ENCODE measurements around the gene CEP290.

Gene CEP290

GRCh38 chr12:88017964-88018363, 123.9 kb downstream of the CEP290 start:
- TF ChIP-seq, protein P1, sequence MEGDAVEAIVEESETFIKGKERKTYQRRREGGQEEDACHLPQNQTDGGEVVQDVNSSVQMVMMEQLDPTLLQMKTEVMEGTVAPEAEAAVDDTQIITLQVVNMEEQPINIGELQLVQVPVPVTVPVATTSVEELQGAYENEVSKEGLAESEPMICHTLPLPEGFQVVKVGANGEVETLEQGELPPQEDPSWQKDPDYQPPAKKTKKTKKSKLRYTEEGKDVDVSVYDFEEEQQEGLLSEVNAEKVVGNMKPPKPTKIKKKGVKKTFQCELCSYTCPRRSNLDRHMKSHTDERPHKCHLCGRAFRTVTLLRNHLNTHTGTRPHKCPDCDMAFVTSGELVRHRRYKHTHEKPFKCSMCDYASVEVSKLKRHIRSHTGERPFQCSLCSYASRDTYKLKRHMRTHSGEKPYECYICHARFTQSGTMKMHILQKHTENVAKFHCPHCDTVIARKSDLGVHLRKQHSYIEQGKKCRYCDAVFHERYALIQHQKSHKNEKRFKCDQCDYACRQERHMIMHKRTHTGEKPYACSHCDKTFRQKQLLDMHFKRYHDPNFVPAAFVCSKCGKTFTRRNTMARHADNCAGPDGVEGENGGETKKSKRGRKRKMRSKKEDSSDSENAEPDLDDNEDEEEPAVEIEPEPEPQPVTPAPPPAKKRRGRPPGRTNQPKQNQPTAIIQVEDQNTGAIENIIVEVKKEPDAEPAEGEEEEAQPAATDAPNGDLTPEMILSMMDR (IDR thresholded peaks at IDR 0.05; ENCODE audit: insufficient read depth, low read length, poor library complexity, severe bottlenecking) = no peak
- no peak overlapping the region for H3K4me3 ChIP-seq (replicated peaks; ENCODE audit: low read depth, low read length)
- no peak for DNase-seq (ENCODE audit: extremely low read depth, insufficient read length)

DNA sequence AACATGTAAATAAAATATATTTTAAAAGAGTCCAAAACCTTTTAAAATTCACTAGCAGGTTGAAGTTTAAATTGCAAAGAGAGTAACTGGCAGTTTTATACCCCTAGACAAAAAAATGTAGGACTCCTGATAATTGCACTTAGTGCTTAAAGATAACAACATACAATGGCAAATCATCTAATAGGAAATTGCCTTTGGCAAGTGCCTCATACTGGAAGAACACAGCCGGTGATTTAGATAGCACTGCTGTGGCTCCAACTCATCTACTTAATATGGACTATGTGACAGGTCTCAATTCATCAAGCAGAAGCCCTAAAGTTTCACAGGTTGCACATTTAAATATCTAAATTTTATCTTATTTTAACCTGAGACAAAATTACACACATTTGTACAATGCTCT, 126.1 kb downstream of the CEP290 start:
- no peaks in the 10 kb centered on the region for H3K36me3 ChIP-seq (ENCODE audit: control insufficient read depth, insufficient read depth, low read length)

More at GRCh38 chr12:88017964-88018363, 123.9 kb downstream of the CEP290 start:
- no peaks in the 10 kb centered on the region for H3K36me3 ChIP-seq (ENCODE audit: control insufficient read depth, insufficient read depth, low read length)
- no peaks in the 10 kb centered on the region for H3K27me3 ChIP-seq (replicated peaks; ENCODE audit: control insufficient read depth, insufficient read depth, low read length)

DNA sequence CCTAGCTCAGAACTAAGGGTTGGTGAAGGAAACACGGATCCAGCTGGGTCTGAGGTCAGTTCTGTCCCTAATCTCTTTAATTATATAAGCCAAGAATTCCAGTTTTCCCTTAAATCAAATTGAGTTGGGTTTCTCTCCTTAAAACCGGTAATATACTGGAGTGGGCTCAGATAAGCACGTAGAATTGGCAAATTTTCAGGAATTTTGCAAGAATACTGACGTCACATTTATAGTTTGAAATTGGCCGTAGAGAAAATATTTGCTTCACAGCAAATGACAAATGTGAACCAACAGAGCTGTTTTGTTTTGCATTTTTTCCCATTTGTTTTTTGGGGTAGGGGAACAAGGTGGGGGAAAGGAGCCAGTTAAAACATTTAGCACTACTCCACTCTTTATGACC, 130.1 kb downstream of the CEP290 start:
- Histone ChIP-seq H3K27me3 (replicated peaks; ENCODE audit: control insufficient read depth, insufficient read depth, low read length) (no peaks in the 10 kb centered on the region), H3K4me3 (replicated peaks; ENCODE audit: low read depth, low read length) (no peak overlapping the region), H3K36me3 (ENCODE audit: control insufficient read depth, insufficient read depth, low read length) (no peaks in the 10 kb centered on the region)
- TF ChIP-seq, protein P1 (IDR thresholded peaks at IDR 0.05; ENCODE audit: insufficient read depth, low read length, poor library complexity, severe bottlenecking) = no peak
- DNase-seq (ENCODE audit: extremely low read depth, insufficient read length) = no peak

More for the DNA sequence above, 126.1 kb downstream of the CEP290 start:
- Histone ChIP-seq H3K4me3 (replicated peaks; ENCODE audit: low read depth, low read length) (no peak overlapping the region), H3K27me3 (replicated peaks; ENCODE audit: control insufficient read depth, insufficient read depth, low read length) (no peaks in the 10 kb centered on the region)
- TF ChIP-seq, protein P1 (IDR thresholded peaks at IDR 0.05; ENCODE audit: insufficient read depth, low read length, poor library complexity, severe bottlenecking) = no peak
- DNase-seq (ENCODE audit: extremely low read depth, insufficient read length) = no peak

GRCh38 chr12:88006351-88006750, 135.5 kb downstream of the CEP290 start:
- Histone ChIP-seq H3K4me3 (replicated peaks; ENCODE audit: low read depth, low read length) (no peak overlapping the region), H3K36me3 (ENCODE audit: control insufficient read depth, insufficient read depth, low read length) (no peaks in the 10 kb centered on the region), H3K27me3 (replicated peaks; ENCODE audit: control insufficient read depth, insufficient read depth, low read length) (no peaks in the 10 kb centered on the region)
- TF ChIP-seq, protein P1 (IDR thresholded peaks at IDR 0.05; ENCODE audit: insufficient read depth, low read length, poor library complexity, severe bottlenecking) = no peak
- DNase-seq (ENCODE audit: extremely low read depth, insufficient read length) = no peak

- no peak for DNase-seq (ENCODE audit: extremely low read depth, insufficient read length)
- no peak overlapping the region for H3K4me3 ChIP-seq (replicated peaks; ENCODE audit: low read depth, low read length)
- no peaks in the 10 kb centered on the region for H3K27me3 ChIP-seq (replicated peaks; ENCODE audit: control insufficient read depth, insufficient read depth, low read length)
- no peaks in the 10 kb centered on the region for H3K36me3 ChIP-seq (ENCODE audit: control insufficient read depth, insufficient read depth, low read length)
- TF ChIP-seq, protein P1 (IDR thresholded peaks at IDR 0.05; ENCODE audit: insufficient read depth, low read length, poor library complexity, severe bottlenecking) = no peak
Observed at GRCh38 chr12:88001327-88001726, 140.6 kb downstream of the CEP290 start.
